Subcutaneous adipose tissue (tissue), 4 donors: Measurements from ENCODE around the gene AP3M1. TPM values are rescaled to one million over a fixed set of nuclear protein-coding genes. Genes with fewer than 3 reads are reported as not detected.

ENCODE experiments used
- CTCF ChIP-seq: fragments of 450-650 bp; IDR thresholded peaks from one replicate; pipeline ENCODE4 v1.5.1; 2016; ENCODE audit warnings: low read depth, mild to moderate bottlenecking, control low read depth, antibody characterized with exemption, moderate library complexity
- total RNA-seq, 4 donors: library from RNA; depleted of rRNA; stranded (reverse); fragments of >200 nt; gene quantifications; one replicate each; pipeline ENCODE4 v1.1.0, GENCODE V29; 2016

The AP3M1 gene
- total RNA-seq, 4 donors from 2014 or later = 20.2 to 38.3 (median 24.6) TPM

GRCh38 chr10:74120911-74121310 lies 29.7 kb downstream of the AP3M1 start:
- no peak for TF ChIP-seq CTCF

- TF ChIP-seq CTCF = no peak
These were observed 31.8 kb downstream of the AP3M1 start for GRCh38 chr10:74118804-74119203.

GRCh38 chr10:74117738-74118137 lies 32.9 kb downstream of the AP3M1 start:
- no peak for TF ChIP-seq CTCF

- no peak for TF ChIP-seq CTCF
These were observed 36.6 kb downstream of the AP3M1 start for GRCh38 chr10:74114041-74114448.

- TF ChIP-seq CTCF = no peak
These were observed 37.1 kb downstream of the AP3M1 start for GRCh38 chr10:74113546-74113945.

- TF ChIP-seq CTCF = no peak
These were observed 38.8 kb downstream of the AP3M1 start for GRCh38 chr10:74111799-74112198.

GRCh38 chr10:74110120-74110519 lies 40.5 kb downstream of the AP3M1 start:
- TF ChIP-seq CTCF = no peak

GRCh38 chr10:74109452-74109851 lies 41.2 kb downstream of the AP3M1 start:
- no peak for TF ChIP-seq CTCF
